H54 (cell line): Measurements from ENCODE around the gene KCNE3.

Experiments used
- DNase-seq: peaks from one replicate; pipeline ENCODE4 v3.0.0; 2011; ENCODE audit warnings: low spot score, mixed read lengths; ENCODE audit not compliant: insufficient read length
- FAIRE-seq: peaks from 3 replicates; lab custom pipeline; 2011; peaks lifted over from hg19 to GRCh38; lab: Jason Lieb, UNC
- POLR2A ChIP-seq: IDR thresholded peaks from 2 replicates; pipeline ENCODE4 v1.6.1; 2011; ENCODE audit warnings: low read depth, mild to moderate bottlenecking, low read length

Gene KCNE3

GRCh38 chr11:74464746-74465145 is 2.6 kb downstream of the KCNE3 start:
- FAIRE-seq (no peak), DNase-seq (no peak)
- TF ChIP-seq POLR2A, result no peak

- DNase-seq (no peak), FAIRE-seq (no peak)
- no peak for TF ChIP-seq POLR2A
These were observed 4.1 kb downstream of the KCNE3 start for GRCh38 chr11:74463216-74463615.

GRCh38 chr11:74462631-74463030 is 4.7 kb downstream of the KCNE3 start:
- DNase-seq, result no peak
- FAIRE-seq, result no peak
- TF ChIP-seq POLR2A, result no peak

- TF ChIP-seq POLR2A, result no peak
- no peak for FAIRE-seq
- DNase-seq, result no peak
These were observed 5.3 kb downstream of the KCNE3 start for GRCh38 chr11:74462009-74462408.

- DNase-seq, result no peak
- FAIRE-seq, result no peak
- TF ChIP-seq POLR2A, result no peak
These were observed 6.7 kb downstream of the KCNE3 start for GRCh38 chr11:74460481-74461154.

GRCh38 chr11:74460065-74460464 is 7.3 kb downstream of the KCNE3 start:
- DNase-seq (no peak), FAIRE-seq (no peak)
- TF ChIP-seq POLR2A, result no peak

- TF ChIP-seq POLR2A, result no peak
- no peak for DNase-seq
- no peak for FAIRE-seq
These were observed 7.8 kb downstream of the KCNE3 start for GRCh38 chr11:74459584-74459983.

- DNase-seq, result no peak
- FAIRE-seq, result no peak
- TF ChIP-seq POLR2A, result no peak
These were observed 10.0 kb downstream of the KCNE3 start for GRCh38 chr11:74457356-74457755.

GRCh38 chr11:74453373-74453975 is 13.9 kb downstream of the KCNE3 start:
- no peak for TF ChIP-seq POLR2A
- DNase-seq (peak; percentile 40), FAIRE-seq (no peak)

- no peak for FAIRE-seq
- TF ChIP-seq POLR2A, result no peak
- no peak for DNase-seq
These were observed 15.0 kb downstream of the KCNE3 start for GRCh38 chr11:74452366-74452765.

- no peak for TF ChIP-seq POLR2A
- no peak for FAIRE-seq
These were observed 17.0 kb downstream of the KCNE3 start for GRCh38 chr11:74450318-74450717.

GRCh38 chr11:74449369-74449931 is 17.9 kb downstream of the KCNE3 start:
- DNase-seq (peak; percentile 38), FAIRE-seq (peak; percentile 33)
- no peak for TF ChIP-seq POLR2A

More at GRCh38 chr11:74450318-74450717, 17.0 kb downstream of the KCNE3 start:
- DNase-seq, result no peak

GRCh38 chr11:74447720-74448119 is 19.6 kb downstream of the KCNE3 start:
- TF ChIP-seq POLR2A, result no peak
- DNase-seq (no peak), FAIRE-seq (no peak)

- no peak for TF ChIP-seq POLR2A
- DNase-seq, result no peak
These were observed 20.8 kb downstream of the KCNE3 start for GRCh38 chr11:74446532-74446938.

More at GRCh38 chr11:74446532-74446938, 20.8 kb downstream of the KCNE3 start:
- FAIRE-seq, result no peak
